SK-MEL-5 (cell line): ENCODE results near the gene DAD1. TPM values are rescaled to one million over a fixed set of nuclear protein-coding genes. Genes with fewer than 3 reads are reported as not detected.

Source experiments
- DNase-seq: peaks from one replicate; pipeline ENCODE4 v3.0.0-alpha.2; 2016; ENCODE audit warnings: low read depth, low spot score
- in situ Hi-C: cut with HindIII; loops from 2 replicates; pipeline ENCODE4 v1.10.0; 2016; ENCODE audit warnings: low sequenced_read_pairs, high pct_unique_total_duplicates, low pct_unique_long_range_greater_than_20kb
- small RNA-seq, 2 experiments: library from RNA; depleted of rRNA; stranded (forward); fragments of <200 nt; gene quantifications; one replicate each; pipeline ENCODE3, GENCODE V24; 2014
- total RNA-seq: library from RNA; depleted of rRNA; stranded (reverse); fragments of >200 nt; shearing (Covaris generic); gene quantifications from 2 replicates; pipeline ENCODE4 v1.2.3, GENCODE V29; 2014; rRNA removed

The DAD1 gene
- total RNA-seq, 1 experiment from 2014 or later = 479 TPM

DNA sequence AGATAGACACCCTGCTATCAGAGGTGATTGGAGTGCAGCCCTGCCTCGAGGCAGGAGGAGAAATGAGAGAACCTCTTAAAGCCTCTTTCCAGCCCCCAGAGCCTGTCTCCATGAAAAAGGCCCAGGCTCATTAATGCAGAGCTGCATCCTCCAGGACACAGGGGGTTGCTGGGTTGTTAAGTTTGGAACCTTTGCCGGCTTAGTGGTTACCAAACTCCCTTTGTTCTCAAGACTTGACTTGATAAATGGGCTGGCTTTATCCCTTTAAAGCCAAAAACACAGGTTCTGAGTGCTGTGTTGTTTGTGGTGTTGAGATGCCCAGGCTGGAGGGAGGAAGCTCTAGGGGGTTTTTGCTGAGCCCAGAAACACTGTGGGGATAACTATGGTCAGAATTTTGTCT is 71.0 kb downstream of the DAD1 start:
- DNase-seq = no peak
- in situ Hi-C loops = no loop called here

DNA sequence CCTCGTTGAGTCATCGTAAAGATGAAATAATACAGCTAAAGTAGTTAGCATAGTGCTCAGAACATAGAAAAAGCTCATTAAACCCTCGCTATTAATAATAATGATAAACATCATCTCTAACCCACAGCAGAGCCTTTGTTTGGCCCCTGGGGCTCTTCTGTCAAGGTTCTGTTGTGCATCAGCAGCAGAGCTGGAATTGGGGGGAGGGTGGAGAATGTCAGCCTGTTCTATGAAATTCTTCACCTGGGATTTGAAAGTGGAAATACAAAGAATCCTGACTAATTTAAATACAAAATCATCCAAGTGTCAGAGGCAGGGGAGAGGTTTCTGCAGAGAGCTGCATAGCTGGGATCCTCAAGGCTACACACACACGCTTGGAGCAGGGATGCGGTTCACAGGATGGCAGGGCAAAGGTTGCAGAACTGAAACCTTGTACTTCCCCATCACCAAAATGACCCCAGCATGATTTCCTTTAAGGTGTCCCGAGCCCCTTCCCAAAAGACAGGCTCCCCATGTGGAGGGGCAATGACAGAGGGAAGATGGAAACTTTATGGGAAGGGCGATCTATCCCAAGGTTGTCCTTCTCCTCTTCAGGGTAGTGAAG is 71.8 kb downstream of the DAD1 start:
- in situ Hi-C loops = no loop called here
- no peak for DNase-seq

DNA sequence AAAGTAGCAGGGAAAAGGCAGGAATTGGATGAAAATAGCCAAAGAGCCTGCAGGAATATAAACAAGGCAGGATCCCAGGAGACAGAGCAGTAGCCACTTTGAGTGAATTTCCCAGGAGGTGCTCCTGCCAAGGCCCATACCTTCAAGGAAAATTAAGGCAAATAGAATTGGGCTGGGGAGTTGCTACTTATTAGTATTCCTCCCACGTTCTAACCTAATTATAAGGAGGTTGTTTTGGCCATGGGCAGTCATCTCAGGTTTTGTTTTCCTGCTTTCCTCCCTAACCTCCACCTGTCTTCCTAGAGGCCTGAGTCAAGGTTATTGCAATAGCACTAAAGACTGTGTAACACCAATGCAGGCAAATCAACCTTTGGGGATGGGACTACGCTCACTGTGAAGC is 73.1 kb downstream of the DAD1 start:
- in situ Hi-C loops = no loop called here
- no peak for DNase-seq

Small RNAs within 50 kb of the gene (small RNA-seq; reads per million reads assigned to genes)
- 0 reads per million in 2 experiments for gene TRAJ1
- gene TRAJ10 = 0 reads per million in 2 experiments
- gene TRAJ11 = 0 reads per million in 2 experiments
- gene TRAJ12 = 0 reads per million in 2 experiments
- gene TRAJ13 = 0 reads per million in 2 experiments
- gene TRAJ14 = 0 reads per million in 2 experiments
- 0 reads per million in 2 experiments for gene TRAJ16
- gene TRAJ17 = 0 reads per million in 2 experiments
- gene TRAJ18 = 0 reads per million in 2 experiments
- gene TRAJ19 = 0 reads per million in 2 experiments
- gene TRAJ2 = 0 reads per million in 2 experiments
- 0 reads per million in 2 experiments for gene TRAJ20
- gene TRAJ21 = 0 reads per million in 2 experiments
- gene TRAJ22 = 0 reads per million in 2 experiments
- gene TRAJ23 = 0 reads per million in 2 experiments
- 0 reads per million in 2 experiments for gene TRAJ24
- gene TRAJ25 = 0 reads per million in 2 experiments
- gene TRAJ26 = 0 reads per million in 2 experiments
- gene TRAJ27 = 0 reads per million in 2 experiments
- gene TRAJ28 = 0 reads per million in 2 experiments
- gene TRAJ3 = 0 reads per million in 2 experiments
- 0 reads per million in 2 experiments for gene TRAJ4
- 0 reads per million in 2 experiments for gene TRAJ5
- 0 reads per million in 2 experiments for gene TRAJ6
- gene TRAJ7 = 0 reads per million in 2 experiments
- gene TRAJ8 = 0 reads per million in 2 experiments
- gene TRAJ9 = 0 reads per million in 2 experiments

Other genes starting within 250 kb of the DAD1 start
- 7.7 and 9.1 TPM in 2 replicates for gene ABHD4, start 9.1 kb upstream of the DAD1 start, total RNA-seq
- gene OR6J1, start 55.1 kb upstream of the DAD1 start, total RNA-seq = not detected in 2 replicates
- gene OXA1L, start 177.5 kb upstream of the DAD1 start, total RNA-seq = 232 and 242 TPM in 2 replicates
- gene SLC7A7, start 226.2 kb upstream of the DAD1 start, total RNA-seq = 0.82 and 1.5 TPM in 2 replicates
- 43.9 and 65.2 TPM in 2 replicates for gene MRPL52, start 240.7 kb upstream of the DAD1 start, total RNA-seq
- 138 and 143 TPM in 2 replicates for gene MMP14, start 247.4 kb upstream of the DAD1 start, total RNA-seq